HUDEP-2 (cell line): ENCODE measurements around the gene HS6ST2.

Experiments used
- DNase-seq, 76 experiments: peaks; one replicate each; lab custom pipeline; 2025; ENCODE audit not compliant: unreplicated experiment in 76 of 76; lab: John Stamatoyannopoulos, UW

Gene HS6ST2

GRCh38 chrX:132576939-132577338 is 381.5 kb downstream of the HS6ST2 start:
- no peak for DNase-seq
